Activated effector memory CD4-positive, alpha-beta T cell treated with anti-CD3 and anti-CD28 coated beads, Interleukin-2, amount 50 U/mL, for 16 hours (primary cell): ENCODE data around the gene AADACL3.
"Not testable (repeated sequence)": the region's sequence is repeated elsewhere in the genome, so short reads cannot be mapped to it uniquely, and the experiment has no call there.

Experiments
- DNase-seq: peaks from one replicate; pipeline ENCODE4 v3.0.0-alpha.2; 2020

Gene AADACL3, protein sequence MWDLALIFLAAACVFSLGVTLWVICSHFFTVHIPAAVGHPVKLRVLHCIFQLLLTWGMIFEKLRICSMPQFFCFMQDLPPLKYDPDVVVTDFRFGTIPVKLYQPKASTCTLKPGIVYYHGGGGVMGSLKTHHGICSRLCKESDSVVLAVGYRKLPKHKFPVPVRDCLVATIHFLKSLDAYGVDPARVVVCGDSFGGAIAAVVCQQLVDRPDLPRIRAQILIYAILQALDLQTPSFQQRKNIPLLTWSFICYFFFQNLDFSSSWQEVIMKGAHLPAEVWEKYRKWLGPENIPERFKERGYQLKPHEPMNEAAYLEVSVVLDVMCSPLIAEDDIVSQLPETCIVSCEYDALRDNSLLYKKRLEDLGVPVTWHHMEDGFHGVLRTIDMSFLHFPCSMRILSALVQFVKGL

GRCh38 chr1:12715896-12716437 is at the start of gene AADACL3:
TSS of gene AADACL3 (plus strand) at chr1:12716110. CDS start at chr1:12716177, 67 bp downstream.
- DNase-seq, result no peak

DNA sequence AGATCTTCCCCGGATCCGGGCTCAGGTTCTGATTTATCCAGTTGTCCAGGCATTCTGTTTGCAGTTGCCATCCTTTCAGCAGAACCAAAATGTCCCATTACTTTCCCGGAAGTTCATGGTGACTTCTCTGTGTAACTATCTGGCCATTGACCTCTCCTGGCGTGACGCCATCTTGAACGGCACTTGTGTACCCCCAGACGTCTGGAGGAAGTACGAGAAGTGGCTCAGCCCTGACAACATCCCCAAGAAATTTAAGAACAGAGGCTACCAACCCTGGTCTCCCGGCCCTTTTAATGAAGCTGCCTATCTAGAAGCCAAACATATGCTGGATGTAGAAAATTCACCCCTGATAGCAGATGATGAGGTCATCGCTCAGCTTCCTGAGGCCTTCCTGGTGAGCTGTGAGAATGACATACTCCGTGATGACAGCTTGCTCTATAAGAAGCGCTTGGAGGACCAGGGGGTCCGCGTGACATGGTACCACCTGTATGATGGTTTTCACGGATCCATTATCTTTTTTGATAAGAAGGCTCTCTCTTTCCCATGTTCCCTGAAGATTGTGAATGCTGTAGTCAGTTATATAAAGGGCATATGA is 49.7 kb upstream of the AADACL3 start:
- DNase-seq, result no peak

DNA sequence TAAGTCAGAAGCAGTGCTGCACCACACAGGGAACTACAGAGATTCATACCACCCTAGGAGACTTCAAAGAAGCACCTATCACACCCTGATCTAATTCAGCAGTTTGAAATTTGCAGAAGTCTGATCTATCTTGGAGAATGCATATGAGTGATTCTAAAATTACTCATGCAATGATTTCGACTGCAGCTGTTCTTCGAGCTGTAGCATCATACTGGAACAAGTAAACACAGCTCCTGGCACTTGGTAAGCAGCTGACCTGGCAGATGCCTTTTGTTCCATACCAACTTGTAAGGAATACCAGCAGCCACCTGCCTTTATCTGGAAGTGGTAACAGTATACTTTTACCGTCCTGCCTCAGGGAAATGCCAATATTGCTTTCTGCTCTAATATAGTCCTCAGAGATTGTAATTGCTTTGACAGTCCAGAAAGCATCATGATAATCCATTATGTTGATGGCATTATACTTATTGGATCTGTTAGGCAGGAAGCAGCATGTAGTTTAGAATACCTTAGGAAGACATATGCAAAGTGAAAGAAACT is 46.3 kb upstream of the AADACL3 start:
- DNase-seq, result no peak

GRCh38 chr1:12674358-12674757 is 41.6 kb upstream of the AADACL3 start:
- no peak for DNase-seq

- not testable (repeated sequence) for DNase-seq
These were observed 39.8 kb upstream of the AADACL3 start for GRCh38 chr1:12676122-12676521.

- no peak for DNase-seq
These were observed 38.3 kb upstream of the AADACL3 start for GRCh38 chr1:12677565-12677964.

DNA sequence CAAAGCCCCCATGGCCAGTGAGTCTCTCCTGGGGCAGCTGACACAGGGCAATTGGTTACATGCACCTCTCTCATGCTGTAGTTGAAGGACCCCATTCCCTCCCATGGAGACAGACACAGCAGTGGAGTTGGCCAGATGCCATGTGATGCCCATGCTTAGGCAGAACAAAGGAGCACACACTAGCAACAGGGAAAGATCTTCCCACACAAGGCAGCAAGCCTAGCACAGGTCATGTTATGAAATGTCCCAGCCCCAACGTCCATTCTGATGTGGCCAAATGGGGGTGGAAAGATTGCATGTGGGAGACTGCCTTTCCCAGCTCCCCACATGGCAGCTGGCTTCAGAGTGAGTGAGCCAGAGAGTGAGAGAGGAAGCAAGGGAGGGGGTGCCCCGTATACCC is 37.6 kb upstream of the AADACL3 start:
- no peak for DNase-seq

- DNase-seq, result no peak
These were observed 37.1 kb upstream of the AADACL3 start for GRCh38 chr1:12678820-12679219.

DNA sequence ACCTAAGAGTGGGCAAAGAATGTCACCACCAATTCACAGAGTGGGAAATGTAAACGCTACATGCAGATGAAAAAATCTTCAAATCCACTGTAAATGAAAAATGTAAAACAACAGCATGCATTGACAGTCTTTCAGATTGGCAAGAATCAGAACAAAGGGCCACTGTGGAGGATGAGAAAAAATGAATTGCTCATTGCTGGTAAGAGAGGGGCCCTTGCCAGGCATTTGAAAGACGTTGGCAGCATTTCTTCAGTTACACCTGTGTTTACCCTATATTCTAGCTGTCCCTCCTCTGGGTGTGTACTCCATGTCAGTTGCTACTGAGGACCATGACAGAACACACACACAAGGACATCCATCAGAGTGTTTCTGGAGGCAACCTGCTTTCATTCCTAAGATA is 25.8 kb upstream of the AADACL3 start:
- DNase-seq, result no peak

DNA sequence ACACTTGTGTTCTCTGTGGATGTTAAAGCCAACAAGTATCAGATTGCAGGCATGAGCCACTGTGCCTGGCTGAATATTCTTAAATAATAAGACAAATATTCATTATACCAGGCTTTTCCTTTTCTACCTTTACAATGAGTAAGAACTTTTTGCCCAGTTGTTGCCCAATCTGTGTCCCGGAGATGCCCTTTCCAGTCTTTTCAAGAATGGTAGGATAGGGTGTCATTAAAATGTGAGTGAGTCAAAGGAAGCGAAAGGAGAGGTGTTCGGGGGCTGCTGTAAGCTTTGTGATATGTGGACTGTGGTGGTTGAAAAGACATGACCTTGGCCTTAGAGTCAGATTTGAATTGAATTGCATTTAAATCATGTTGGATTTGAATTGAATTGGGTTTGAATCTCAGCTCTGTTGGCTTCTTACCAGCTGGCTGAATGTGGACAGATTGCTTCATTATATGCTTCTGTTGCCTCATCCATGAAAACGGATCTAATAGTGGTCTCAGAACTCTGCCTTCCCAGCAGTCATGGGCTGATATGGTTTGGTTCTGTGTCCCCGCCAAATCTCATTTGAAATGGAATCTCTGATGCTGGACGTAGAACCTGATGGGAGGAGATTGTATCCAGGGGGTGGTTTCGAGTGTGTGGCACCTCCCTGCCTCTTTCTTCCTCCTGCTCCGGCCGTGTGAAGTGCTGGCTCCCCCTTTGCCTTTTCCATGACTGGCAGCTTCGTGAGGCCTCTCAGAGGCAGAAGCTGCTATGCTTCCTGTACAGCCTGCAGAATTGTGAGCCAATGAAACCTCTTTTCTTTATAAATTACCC is 22.7 kb upstream of the AADACL3 start:
- no peak for DNase-seq

GRCh38 chr1:12696658-12697057 is 19.3 kb upstream of the AADACL3 start:
- DNase-seq, result no peak

- DNase-seq, result no peak
These were observed 18.5 kb upstream of the AADACL3 start for GRCh38 chr1:12697397-12697796.

- no peak for DNase-seq
These were observed 12.0 kb upstream of the AADACL3 start for GRCh38 chr1:12703821-12704451.

DNA sequence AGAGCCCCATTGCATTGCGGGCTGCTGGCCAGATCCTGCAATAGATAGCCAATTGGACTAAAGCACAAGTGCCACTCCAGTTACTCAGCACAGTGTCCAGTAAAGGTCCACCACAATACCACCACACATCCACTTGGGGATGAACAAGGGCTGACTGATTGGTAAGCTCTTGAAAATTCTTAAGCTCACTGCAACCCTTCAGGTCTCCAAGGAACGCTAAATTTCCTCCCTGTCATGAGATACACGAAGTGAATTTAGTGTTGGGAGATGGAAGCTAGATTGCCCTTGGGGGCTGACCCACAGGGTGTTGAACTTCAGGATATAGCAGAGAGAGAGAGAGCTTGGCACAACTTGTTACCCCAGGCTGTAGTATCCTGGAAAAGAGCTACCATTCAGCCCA is 9.8 kb upstream of the AADACL3 start:
- DNase-seq, result no peak

DNA sequence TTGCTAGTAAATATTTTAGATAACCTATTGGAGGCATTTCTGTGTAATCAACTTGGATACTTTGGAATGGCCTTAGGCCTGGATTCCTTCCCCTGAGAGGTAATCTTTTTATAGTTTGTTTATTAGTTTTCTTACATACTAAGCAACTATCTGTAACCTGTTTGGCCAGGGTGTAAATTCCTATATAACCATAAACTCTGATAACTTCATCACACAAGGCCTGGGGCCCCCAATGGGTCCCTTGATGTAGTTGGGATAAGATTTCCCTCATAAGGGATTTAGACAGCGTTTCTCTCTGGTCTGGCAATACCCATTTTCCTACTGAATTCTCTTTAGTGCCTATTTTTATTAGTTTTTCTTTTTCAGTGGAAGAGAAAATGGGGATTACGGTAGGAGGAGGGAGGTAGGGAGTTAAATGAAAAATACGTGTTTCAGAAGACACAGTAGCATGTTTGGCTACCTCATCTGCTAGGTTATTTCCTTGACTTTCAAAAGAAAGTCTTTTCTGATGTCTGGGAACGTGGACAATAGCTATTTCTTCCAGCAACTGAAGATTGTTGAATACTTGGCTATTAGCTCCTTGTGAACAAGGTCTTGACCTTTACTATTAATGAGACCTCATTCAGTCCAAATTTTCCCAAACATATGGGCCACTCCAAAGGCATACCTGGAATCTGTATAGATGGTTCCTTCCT is 7.4 kb upstream of the AADACL3 start:
- DNase-seq, result no peak

- no peak for DNase-seq
These were observed 6.8 kb upstream of the AADACL3 start for GRCh38 chr1:12709091-12709491.

DNA sequence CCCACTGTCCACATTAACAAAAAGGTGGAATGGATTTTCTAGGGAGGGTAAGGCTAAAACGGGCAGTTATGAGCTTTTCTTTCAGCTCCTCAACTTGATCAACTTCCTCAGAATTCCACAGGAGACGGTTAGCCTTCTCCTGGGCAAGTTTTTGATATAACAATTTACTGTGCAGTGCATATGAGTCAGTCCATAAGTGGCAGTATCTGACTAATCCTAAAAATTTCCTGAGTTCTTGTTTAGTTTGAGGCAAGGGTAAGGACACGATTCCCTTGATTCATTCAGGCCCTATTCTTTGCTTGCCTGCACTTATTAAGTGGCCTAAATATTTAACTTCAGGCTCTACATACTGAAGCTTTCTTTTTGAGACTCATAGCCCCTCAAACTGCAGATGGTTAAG is 6.2 kb upstream of the AADACL3 start:
- DNase-seq, result no peak

DNA sequence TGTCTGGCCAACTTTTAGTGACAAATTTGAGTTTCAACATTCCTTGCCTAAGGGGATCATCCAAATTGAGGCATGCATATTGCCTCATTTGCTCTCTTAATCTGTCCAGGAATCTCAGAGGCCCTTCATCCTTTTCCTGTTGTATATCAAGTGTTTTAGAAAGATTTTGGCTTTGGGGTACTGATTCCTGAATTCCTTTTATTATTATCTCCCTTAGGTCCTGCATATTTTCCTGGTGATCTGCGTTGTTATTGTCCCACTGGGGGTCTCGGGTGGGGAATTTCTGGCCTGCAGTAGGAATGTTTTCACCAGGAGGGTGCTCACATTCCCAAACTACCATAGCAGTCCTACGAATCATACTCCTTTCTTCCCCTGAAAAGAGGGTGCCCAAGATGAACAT is 4.4 kb upstream of the AADACL3 start:
- no peak for DNase-seq

DNA sequence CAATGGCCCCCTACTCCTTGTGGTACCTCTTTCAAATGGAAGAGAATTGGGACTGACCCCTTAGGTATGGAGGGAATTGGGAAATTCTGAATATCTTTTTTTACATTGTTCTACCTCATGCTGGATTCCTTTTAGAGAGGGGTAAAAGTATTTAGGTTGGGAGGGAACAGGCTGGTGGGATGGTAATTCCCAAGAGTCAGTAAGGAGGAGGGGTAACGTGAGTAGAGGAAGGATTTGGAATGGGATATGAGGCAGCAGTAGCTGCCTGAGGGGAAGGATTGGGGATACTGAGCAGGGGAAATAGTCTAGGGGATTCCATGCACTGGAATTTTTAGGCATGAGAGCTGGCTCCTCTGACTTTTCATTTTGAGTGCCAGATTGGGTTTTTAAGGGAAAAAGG is 3.8 kb upstream of the AADACL3 start:
- no peak for DNase-seq

- no peak for DNase-seq
These were observed 3.0 kb upstream of the AADACL3 start for GRCh38 chr1:12712929-12713328.

DNA sequence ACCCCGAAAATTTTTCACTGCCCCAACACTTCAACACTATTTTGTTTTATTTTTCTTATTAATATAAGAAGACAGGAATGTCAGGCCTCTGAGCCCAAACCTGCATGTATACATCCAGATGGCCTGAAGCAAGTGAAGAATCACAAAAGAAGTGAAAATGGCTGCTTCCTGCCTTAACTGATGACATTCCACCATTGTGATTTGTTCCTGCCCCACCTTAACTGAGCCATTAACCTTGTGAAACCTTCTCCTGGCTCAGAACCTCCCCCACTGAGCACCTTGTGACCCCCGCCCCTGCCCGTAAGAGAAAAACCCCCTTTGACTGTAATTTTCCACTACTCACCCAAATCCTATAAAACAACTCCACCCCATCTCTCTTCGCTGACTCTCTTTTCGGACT is 2.3 kb upstream of the AADACL3 start:
- not testable (repeated sequence) for DNase-seq
